ENCODE results near the gene TAF11L8.

DNA sequence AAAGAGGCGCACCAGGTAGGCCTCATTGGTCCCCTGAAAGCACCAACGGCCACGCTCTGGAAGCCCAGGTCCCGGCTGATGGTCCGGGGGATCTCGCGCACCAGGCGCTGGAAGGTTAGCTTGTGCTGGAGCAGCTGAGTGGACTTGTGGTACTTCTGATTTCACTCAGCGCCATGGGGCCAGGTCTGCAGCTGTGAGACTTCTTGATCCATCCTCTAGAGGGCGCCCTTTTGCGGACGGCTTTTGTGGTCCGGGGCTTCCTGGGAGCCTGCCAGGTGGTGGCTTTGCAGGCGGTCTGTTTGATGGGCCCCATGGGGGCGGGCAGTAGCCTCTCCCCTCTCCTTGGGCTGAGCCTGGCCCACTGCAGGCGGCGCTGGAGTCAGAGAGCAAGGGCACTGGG is 29.9 kb upstream of the TAF11L8 start:
- no peak for TF ChIP-seq ZNF555 (tag by site-specific recombination; conservative IDR thresholded peaks at IDR 0.05)
- TF ChIP-seq, protein P1, sequence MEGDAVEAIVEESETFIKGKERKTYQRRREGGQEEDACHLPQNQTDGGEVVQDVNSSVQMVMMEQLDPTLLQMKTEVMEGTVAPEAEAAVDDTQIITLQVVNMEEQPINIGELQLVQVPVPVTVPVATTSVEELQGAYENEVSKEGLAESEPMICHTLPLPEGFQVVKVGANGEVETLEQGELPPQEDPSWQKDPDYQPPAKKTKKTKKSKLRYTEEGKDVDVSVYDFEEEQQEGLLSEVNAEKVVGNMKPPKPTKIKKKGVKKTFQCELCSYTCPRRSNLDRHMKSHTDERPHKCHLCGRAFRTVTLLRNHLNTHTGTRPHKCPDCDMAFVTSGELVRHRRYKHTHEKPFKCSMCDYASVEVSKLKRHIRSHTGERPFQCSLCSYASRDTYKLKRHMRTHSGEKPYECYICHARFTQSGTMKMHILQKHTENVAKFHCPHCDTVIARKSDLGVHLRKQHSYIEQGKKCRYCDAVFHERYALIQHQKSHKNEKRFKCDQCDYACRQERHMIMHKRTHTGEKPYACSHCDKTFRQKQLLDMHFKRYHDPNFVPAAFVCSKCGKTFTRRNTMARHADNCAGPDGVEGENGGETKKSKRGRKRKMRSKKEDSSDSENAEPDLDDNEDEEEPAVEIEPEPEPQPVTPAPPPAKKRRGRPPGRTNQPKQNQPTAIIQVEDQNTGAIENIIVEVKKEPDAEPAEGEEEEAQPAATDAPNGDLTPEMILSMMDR (tag by site-specific recombination; IDR thresholded peaks at IDR 0.05), result 0 out of 2 replicates have a peak, but pooled peaks have one; percentile 20
